NCI-H774 (cell line): ENCODE measurements around the gene RNF149.

Experiments
- DNase-seq: peaks from one replicate; lab custom pipeline; 2025; lab: John Stamatoyannopoulos, UW

Gene RNF149

DNA sequence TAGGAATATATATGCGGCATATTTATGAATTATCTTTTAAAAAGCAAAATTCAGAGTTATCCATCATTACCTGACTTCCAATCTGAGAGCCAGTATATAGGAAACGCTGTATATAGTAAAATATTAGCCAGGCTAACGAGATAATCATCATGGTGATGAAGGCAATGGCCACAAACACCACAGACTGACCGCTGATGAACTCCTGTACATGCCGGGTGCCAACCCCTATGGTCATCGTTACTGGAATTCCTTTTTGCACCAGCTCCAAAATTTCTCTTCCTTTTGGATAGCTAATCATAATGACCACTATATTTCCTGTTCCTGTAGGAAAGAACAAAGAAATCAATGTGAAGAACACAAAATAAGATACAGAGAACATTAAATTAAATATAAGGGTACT is 13.6 kb downstream of the RNF149 start:
- no peak for DNase-seq

DNA sequence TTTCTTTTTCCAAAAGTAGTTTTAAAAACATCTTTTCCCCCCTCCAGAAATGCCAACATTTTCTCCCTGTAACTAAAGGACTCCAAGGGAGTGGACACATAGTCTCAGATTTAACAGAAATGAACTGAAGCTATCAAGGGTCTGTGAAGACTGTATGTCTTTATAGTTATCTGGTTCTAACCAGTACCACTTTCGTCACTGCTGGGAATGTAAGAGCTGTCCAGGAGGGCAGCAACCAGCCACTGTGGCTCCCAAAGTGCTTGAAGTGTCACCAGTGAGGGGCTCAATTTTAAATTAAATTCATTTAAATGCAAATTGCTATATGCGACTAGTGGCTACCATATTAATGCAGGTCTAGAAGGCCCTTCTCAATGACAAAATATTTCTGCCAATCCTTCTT is 15.0 kb downstream of the RNF149 start:
- DNase-seq, result no peak

DNA sequence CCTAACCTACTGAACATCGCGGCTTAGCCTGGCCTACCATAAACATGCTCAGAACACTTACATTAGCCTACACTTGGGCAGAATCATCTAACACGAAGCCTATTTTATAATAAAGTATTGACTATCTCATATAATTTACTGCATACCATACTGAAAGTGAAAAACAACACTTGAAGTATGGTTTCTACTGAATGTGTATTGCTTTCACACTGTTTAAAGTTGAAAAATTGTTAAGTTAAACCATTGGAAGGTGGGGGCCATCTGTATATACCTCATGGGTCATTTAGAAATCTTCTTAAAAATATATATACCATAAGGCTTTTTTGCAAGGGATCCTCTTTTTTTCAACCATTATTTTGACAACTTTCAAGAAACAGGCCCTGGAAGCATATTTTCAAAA is 16.5 kb downstream of the RNF149 start:
- no peak for DNase-seq

DNA sequence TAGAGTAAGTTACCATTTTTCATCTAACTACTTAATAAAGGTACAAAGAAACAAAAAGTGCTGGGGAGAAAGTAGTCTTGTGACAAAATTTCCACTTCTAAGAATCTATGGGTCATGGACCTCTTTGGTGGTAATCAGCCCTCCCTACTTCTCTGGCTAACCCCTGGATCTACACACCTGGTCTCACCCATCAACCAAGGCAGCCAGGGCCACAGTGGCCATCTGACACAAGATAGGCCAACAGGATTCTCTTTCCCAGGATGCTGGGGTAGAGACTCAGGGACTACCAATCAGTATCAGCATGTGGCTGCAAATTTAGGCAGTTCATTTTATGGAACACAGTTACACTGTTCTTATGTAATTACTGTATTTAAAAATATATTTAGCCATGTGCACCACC is 17.8 kb downstream of the RNF149 start:
- DNase-seq, result no peak

DNA sequence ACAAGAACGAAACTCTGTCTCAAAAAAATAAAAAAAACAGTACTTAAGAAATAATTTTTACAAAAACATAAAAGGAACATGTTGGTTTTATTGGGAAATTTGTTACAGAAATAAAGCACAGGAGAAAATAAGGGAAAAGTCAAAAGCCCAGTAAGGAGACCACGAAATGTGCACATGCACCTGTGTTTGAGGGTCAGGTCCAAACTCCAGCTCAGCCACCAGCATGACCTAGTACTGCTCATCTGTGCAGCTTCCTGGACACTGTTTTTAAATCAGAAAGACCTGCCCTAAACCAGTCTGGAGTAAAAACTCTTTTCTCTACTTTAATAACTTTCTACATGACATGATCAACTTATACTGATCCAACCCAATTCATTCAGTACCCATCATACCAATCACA is 21.2 kb downstream of the RNF149 start:
- DNase-seq, result no peak

DNA sequence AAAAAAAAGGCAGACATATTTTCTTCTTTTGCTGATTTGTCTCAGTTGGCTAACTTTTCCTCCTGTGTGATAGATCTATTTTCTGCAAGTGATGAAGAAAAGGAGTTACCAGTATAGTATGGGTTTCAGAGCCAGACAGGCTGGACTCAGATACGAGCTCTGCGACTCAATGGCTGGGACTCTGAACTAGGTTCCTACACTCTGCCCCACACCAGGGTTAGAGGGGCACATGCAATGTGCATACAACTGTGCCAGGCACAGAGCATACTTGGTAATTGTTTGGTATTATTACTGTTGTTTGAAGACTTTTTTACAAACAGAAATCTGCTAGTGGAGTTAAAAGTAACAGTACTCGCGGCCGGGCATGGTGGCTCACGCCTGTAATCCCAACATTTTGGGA is 21.8 kb downstream of the RNF149 start:
- DNase-seq, result no peak

DNA sequence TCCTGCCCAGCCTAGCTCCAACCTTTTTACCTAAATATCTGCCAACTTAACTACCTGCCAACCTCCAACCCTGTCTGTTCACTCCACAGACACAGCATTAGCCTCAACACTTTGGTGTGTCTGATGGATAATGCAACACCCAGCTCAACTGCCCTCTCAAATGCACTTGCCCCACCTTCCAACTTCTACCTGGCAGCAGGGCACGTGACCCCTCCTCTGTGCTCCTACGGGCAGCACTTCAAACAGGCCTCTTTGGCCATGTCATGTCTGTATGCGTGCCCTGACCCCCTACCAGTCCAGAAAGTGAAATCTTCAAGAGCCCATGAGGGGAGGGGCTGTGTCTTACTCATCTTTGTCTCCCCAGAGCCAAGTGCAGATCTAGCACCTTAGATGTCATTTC is 25.5 kb downstream of the RNF149 start:
- DNase-seq, result no peak

DNA sequence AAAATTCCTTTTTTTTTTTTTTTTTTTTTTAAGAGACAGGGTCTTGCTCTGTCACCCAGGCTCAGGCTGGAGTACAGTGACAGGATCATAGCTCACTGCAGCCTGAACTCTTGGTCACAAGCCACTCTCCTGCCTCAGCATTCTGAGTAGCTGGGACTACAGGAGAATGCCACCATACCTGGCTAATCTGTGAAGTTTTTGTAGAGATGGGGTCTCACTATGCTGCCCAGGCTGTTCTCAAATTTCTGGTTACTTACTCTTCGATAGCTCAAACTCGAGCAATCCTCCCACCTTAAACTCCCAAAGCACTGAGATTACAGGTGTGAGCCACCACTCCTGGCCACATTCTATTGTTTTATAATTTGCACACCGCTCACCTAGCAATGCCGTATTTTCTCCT is 27.0 kb downstream of the RNF149 start:
- DNase-seq, result no peak

DNA sequence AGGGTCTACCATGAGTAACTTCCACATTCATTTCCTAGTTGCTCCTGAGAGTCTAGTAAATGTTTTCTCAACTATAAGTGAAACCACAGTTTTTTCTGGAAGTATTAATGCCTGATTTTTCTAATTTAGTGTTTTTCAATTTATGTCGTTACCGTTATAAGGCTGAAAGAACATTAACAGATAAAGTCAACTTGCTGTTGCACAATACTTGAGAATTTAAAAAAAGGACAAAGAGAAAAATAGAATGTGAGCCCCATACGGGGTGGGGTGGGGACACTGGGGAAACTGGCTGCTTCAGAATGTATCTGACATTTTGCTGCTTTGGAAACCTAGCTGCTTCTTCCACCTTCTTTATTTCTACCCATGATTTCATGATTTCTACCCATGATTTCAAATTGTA is 29.6 kb downstream of the RNF149 start:
- no peak for DNase-seq

DNA sequence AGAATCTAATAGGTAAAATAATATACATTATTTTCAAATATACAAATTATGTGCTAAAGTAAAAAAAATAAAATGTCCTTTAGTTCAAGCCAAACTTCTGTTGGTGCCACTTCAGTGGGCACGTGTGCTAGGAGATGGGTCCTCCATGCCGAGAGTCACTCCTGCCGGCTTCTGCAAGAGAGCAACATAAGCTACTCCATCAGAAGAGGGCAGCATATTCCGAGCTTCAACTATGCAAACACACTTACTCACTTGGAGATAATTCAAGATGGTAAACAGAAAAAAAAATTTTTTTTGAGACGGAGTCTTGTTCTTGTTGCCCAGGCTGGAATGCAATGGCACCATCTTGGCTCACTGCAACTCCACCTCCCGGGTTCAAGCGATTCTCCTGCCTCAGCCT is 31.4 kb downstream of the RNF149 start:
- DNase-seq, result no peak

DNA sequence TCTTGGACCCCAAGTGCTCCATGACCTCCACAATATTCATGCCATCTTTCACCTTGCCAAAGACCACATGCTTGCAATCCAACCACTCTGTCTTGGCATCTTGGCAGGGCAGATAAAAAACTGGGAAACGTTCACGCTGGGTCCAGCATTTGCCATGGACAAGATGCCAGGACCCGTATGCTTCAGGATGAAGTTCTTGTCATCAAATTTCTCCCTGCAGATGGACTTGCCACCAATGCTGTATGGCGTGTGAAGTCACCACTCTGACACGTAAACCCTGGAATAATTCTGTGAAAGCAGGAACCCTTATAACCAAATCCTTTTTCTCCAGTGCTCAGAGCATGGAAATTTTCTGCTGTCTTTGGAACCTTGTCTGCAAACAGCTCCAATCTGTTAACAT is 34.4 kb downstream of the RNF149 start:
- no peak for DNase-seq

DNA sequence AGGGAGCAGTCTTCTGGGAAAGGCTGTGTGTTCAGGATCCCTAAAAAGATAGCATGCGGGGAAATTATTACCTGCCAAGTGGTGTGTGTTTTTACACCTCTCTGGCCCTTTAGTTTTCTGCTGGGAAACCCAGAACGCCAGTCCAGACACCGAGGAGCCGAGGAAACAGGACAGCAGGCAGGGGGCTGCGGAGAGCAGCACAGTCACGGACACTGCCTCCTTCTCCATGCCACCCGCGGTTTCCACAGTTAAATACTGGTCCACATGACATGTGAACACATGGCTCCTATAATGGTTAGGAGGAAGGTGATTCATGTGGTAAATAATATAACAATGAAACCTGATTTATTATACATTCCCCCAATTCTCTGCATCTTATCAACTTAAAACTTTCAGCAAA is 35.4 kb downstream of the RNF149 start:
- DNase-seq, result no peak

DNA sequence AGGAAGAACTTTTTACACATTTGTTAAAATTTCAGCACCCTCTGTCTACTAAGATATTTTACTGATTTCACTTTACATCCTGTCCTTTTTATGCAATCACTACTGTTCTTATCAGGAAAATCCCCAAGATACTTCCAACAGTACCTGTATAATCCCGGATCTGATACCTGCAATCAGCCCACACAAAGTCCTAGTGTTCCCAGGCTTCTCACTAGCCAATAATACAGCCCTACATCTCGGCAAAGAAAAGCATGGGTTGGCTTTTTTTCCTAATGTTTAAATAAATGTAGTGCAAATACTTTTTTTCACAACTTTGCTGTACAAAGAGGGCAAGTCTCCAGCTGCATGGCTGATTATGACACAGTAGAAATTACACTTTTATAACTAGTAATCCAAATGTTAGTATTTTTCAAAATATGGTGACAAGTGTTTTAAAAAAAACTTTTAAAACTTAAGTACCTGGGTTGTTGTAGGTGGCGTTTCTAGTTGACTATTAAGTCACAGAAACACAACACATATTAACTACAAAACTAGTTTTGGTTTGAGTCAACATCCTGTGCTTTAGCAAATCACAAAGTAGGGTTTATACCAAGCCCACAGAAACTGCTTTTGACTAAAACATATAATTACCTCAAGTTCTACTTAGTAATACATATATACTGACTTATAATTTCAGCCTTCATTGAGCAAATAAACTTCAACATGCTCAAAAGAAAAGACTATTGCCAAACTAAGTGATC is 36.3 kb downstream of the RNF149 start:
- no peak for DNase-seq

DNA sequence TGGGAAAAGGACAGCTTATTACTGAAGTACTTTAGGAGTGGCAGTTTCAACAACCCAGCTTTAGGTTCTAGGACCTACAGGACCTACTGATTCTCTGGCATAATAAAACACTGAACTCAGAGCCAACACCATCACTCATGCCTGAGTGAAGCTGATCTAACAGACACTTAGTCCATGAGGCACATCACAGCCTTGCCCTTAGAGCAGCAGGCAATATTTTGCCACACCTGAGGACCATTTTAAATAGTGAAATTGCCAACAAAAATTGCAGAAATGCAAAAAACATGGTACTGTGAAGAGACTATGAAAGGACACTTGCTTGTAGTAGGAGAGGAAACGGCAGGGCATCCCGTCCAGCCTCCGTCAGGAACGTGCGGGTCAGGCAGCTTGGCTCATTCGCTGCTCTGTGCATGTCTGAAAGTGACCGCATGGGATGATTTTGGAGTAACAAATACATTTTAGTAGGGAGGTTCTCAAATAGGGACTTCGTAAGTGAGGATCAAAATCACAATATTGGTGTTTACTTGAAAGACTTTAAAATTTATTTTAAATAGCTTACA is 37.7 kb downstream of the RNF149 start:
- no peak for DNase-seq

DNA sequence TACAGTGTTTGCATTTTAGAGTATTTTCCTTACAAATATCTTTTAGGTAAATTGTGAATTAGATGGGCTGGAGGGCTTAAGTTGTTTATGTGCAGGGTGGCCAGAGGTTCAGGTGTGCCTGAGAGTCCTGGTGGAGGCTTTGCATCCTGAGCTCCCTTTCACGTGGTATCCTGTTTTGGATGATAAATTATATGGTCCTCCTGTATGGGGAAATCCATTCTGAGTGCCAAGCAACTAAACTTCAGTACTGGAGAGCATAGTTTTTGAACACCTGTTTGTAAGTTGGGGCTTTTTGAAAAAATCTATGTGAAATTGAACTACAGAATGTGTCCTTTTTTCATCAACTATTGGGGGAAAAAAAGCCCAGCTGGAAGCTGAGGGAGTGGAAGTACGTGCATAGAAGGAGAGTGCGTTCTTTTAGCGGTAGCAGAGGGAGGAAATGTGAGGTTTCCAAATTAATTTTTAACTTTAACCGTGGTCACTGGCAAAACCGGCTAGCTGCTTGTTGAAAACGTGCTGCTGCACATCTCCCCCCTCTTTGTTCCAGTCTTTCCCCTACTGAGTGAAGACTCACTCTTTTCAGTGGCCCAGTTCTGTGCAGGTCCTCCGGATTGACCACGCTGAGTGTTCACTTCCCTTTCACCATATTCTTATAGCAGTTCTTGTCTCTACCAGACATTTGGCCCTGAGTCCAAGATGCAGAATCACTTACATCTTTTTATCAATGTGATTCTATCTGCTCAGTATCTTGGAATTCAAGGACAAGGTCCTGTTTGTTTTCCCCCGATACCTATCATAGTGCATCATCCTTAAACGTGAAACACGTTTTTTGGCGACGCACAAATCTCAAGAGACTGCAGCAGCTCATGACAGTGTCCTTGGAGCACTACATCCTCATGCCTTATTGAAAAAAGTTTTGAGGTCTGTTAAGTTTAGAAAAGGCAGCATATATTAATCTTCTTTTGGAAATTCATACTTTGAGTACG is 40.5 kb downstream of the RNF149 start:
- DNase-seq, result no peak

DNA sequence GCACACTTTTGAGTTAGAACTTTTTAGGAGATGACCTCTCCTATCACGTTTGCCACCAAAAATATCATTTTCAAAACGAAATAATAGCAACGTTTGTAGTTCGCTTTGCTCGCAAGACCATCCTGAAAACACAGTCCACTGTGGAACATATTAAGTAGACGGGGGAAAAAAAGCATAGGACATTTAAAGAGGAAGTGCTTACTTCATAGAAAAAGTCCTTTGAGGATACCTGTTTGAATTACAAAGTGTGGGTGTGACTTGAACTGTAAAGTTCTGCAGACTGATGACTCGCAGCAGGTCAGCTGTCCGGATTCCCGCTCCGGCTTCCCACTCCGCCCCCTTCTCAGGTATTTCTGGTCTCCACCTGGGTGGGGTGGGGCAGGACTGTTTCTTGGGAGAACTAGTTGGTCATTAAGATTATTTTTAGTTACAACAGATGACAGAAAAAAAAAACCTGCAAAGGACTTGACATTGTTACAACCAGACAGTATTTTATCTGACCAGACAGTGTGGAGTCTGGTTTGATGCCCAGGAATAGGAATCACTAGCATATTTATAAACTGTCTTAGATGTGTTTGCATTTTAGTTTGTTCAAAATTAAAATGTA is 42.5 kb downstream of the RNF149 start:
- DNase-seq, result no peak

DNA sequence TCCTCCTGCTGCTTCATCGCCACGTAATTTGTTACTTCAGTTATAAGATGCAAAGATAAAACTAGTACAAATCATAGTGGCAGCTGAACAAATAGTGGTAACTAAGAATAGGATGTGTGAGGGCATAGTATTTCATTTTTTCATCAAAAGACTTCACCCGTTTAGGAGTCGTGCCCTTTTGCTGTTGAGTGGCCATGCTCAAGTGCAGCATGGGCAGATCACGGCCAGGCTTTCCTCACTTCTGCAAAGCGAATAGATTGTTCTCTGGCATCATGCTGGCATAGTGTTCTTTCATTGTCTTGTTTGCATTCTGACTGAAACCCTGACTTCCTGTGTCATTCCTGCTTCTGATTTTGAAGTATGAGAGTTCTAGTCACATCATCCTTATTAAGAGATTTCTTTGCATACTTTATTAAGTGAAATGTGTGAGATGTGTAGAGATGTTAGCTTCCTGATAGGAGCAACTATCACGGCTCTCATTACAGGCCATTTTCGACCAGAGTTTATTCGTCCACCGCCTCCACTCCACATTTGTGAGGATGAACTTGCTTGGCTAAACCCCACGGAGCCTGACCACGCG is 44.1 kb downstream of the RNF149 start:
- DNase-seq, result no peak

DNA sequence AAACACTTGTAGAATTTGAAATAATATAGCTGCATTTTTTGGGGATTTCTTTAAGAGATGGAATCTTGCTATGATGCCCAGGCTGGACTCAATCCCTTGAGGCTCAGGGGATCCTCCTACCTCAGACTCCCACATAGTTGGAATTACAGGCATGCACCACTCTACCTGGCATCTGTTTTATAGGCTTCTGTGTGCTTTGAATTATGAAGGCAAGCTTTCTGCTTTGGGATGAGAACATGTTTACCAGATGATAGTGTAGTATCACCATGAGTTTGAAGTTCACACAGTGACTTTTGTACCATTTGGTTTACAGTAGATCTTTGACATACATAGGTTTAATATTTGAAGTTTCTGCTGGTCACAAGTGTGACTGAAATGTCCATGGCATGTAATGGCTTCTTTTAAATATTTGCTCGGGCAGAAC is 45.1 kb downstream of the RNF149 start:
- DNase-seq, result no peak

DNA sequence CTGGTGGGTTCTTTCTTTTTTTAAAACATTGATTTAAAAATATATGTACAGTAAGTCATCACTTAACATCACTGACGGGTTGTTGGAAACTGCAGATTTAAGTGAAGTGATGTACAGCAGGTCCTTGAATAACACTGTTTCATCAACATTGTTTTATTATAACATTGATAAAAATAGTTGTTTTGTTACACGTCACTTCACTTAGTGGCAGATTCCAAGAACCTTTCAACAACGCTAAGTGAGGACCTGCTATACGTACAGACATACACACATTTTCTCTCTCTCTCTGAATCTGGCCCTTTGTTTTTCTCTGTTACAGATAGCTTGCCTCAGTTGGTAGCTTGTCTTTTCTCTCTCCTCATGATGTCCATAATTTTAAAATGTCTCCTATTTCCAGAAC is 46.4 kb downstream of the RNF149 start:
- no peak for DNase-seq

DNA sequence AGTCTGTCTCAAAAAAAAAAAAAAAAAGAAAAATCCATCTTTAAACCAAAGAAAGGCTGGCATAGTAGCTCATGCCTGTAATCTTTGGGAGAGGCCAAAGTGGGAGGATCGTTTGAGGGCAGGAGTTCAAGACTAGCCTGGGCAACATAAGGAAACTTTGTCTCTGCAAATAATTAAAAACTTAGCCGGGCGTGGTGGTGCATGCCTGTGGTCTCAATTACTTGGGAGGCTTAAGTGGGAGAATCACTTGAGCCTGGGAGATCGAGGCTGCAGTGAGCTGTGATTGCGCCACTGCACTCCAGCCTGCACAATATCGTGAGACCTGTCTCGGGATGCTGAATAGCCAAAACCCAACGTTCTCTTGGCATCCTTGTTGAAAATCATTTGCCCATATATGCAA is 49.7 kb downstream of the RNF149 start:
- no peak for DNase-seq

DNA sequence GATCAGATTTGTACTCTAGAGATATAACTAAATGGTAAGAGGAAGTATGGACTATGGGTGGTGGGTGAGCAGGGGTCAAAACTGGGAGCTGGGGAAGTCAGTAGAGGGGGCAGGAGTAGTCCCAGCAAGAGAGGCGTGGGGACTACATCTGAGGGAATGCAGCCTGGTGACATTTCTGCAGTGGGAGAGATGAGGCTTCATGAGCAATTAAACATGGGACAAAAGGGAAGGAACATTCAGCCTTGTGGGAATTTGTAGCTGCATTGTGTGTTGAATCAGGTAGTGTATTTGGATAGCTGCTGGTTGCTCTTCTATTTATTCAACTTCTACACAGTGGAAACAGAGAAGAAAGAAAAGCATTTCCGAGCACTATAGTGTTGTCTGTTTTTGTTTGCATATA is 52.2 kb downstream of the RNF149 start:
- no peak for DNase-seq

DNA sequence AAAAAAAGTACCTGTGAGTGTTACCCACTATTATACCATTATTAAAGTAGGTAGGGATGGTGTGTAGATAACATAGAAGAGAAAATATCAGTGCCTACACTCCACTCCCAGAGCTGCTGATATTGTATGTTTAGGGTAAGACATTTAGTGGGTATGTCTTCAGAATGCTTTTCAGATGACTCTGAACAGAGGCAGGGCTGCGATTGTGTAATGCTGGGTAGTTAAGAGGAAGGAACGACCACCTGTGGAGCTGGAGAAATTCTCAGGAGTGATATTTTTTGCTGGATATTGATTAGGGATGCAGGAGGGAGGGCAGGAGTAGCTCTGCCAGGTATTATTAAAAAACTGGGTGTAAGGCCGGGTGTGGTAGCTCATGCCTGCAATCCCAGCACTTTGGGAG is 53.0 kb downstream of the RNF149 start:
- no peak for DNase-seq
